Measurements from ENCODE around the gene EYA3. TPM values are rescaled to one million over a fixed set of nuclear protein-coding genes. Genes with fewer than 3 reads are reported as not detected.

The EYA3 gene
- total RNA-seq, 2 experiments from 2014 or later, result 29.5 to 32.0 TPM

- no peak overlapping the region for H3K4me3 Mint-ChIP-seq
- peaks cover 52% of the 10 kb centered on the region for H3K27me3 Mint-ChIP-seq
- POLR2A ChIA-PET, result no interaction called here
- no peaks in the 10 kb centered on the region for H3K36me3 Mint-ChIP-seq (ENCODE audit: low read depth)
- no peak overlapping the region for H3K27ac Mint-ChIP-seq
- peaks cover 5% of the 10 kb centered on the region for H3K4me1 Mint-ChIP-seq
- no peak for DNase-seq
- CTCF ChIA-PET, result interaction anchor here (0.7 kb wide), 1 partner anchor 183 kb away, joined by 4 read pairs; no protein-coding TSS in a partner anchor
- H3K9me3 Mint-ChIP-seq, result no peaks in the 10 kb centered on the region
Observed at GRCh38 chr1:28126212-28126611, 37.8 kb upstream of the EYA3 start.

DNA sequence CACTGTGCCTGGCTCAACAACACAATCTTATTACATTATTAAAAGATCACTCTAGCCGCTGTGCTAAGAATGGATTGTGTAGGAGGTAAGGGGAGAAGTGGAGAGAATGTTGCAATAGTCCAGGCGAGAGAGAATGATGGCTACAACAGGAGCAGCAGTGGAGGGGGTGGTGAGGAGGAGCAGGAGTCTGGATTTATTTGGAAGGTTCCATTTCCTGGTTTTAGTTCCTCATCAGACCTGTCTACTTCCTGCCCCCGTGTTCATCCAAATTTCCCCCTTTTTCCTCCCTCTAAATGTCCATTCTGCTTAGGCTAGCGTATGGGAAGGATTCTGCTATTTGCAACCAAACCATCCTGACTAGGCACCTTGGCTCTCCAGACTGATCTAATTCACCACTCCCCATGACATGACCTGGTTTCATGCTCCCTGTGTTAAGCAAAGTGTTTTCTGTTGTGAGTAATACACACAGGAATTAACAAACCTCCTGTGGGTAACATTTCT is 35.1 kb upstream of the EYA3 start:
- Mint-ChIP-seq H3K4me1 (peaks cover 5% of the 10 kb centered on the region), H3K27me3 (peaks cover 45% of the 10 kb centered on the region), H3K36me3 (ENCODE audit: low read depth) (no peaks in the 10 kb centered on the region), H3K4me3 (no peak overlapping the region), H3K27ac (no peak overlapping the region), H3K9me3 (no peaks in the 10 kb centered on the region)
- ChIA-PET POLR2A (no interaction called here), CTCF (no interaction called here)
- DNase-seq, result no peak

GRCh38 chr1:28122183-28122582 is 33.8 kb upstream of the EYA3 start:
- POLR2A ChIA-PET, result interaction anchor here (0.7 kb wide), 1 partner anchor 175 kb away, joined by 3 read pairs; no protein-coding TSS in a partner anchor
- no peak overlapping the region for H3K27ac Mint-ChIP-seq
- H3K4me1 Mint-ChIP-seq, result no peaks in the 10 kb centered on the region
- no peak for DNase-seq
- no peaks in the 10 kb centered on the region for H3K36me3 Mint-ChIP-seq (ENCODE audit: low read depth)
- peaks cover 40% of the 10 kb centered on the region for H3K27me3 Mint-ChIP-seq
- CTCF ChIA-PET, result no interaction called here
- no peak overlapping the region for H3K4me3 Mint-ChIP-seq
- no peaks in the 10 kb centered on the region for H3K9me3 Mint-ChIP-seq

GRCh38 chr1:28119556-28119955 is 31.1 kb upstream of the EYA3 start:
- ChIA-PET CTCF (no interaction called here), POLR2A (interaction anchor here (0.6 kb wide), 1 partner anchor 177 kb away, joined by 3 read pairs; no protein-coding TSS in a partner anchor)
- Mint-ChIP-seq H3K36me3 (ENCODE audit: low read depth) (no peaks in the 10 kb centered on the region), H3K4me1 (peaks cover 13% of the 10 kb centered on the region), H3K9me3 (no peaks in the 10 kb centered on the region), H3K27ac (no peak overlapping the region), H3K4me3 (no peak overlapping the region), H3K27me3 (peaks cover 31% of the 10 kb centered on the region)
- no peak for DNase-seq

DNA sequence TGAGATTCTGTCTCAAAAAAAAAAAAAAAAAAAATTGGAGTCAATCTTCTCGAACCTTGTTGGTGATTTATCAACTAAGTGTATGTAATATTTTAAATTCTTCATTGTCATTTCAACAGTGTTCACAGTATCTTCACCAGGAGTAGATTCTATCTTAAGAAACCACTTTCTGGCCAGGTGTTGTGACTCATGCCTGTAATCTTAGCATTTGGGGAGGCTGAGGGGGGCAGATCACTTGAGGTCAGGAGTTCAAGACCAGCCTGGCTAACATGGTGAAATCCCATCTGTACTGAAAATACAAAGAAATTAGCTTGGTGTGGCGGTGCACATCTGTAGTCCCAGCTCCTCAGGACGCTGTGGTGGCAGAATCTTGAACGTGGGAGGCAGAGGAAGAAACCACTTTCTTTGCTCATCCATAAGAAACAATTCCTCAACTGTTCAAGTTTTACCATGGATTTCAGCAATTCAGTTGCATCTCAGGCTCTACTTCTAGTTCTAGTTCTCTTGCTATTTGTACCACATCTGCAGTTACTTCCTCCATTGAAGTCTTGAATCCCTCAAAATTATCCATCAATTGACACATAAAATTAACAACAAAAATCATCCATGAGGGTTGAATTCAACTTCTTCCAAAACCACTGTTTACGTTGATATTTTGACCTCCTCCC is 30.4 kb upstream of the EYA3 start:
- DNase-seq, result no peak
- no peak overlapping the region for H3K27ac Mint-ChIP-seq
- H3K4me3 Mint-ChIP-seq, result no peak overlapping the region
- no peaks in the 10 kb centered on the region for H3K36me3 Mint-ChIP-seq (ENCODE audit: low read depth)
- ChIA-PET POLR2A (no interaction called here), CTCF (no interaction called here)
- no peaks in the 10 kb centered on the region for H3K9me3 Mint-ChIP-seq
- H3K4me1 Mint-ChIP-seq, result peaks cover 18% of the 10 kb centered on the region
- H3K27me3 Mint-ChIP-seq, result peaks cover 31% of the 10 kb centered on the region

GRCh38 chr1:28115267-28115666 is 26.9 kb upstream of the EYA3 start:
- H3K9me3 Mint-ChIP-seq, result no peaks in the 10 kb centered on the region
- ChIA-PET POLR2A (no interaction called here), CTCF (interaction anchor here (1.3 kb wide), 1 partner anchor 20 kb away, joined by 3 read pairs; no protein-coding TSS in a partner anchor)
- no peaks in the 10 kb centered on the region for H3K36me3 Mint-ChIP-seq (ENCODE audit: low read depth)
- H3K4me3 Mint-ChIP-seq, result no peak overlapping the region
- peaks cover 37% of the 10 kb centered on the region for H3K4me1 Mint-ChIP-seq
- peak; percentile 57 for DNase-seq
- no peak overlapping the region for H3K27ac Mint-ChIP-seq
- peaks cover 34% of the 10 kb centered on the region for H3K27me3 Mint-ChIP-seq

GRCh38 chr1:28114844-28115243 is 26.4 kb upstream of the EYA3 start:
- ChIA-PET CTCF (interaction anchor here (0.7 to 1.3 kb wide), 2 partner anchors 20 to 37 kb away, joined by 3 read pairs; no protein-coding TSS in a partner anchor), POLR2A (no interaction called here)
- H3K4me1 Mint-ChIP-seq, result peaks cover 37% of the 10 kb centered on the region
- no peaks in the 10 kb centered on the region for H3K36me3 Mint-ChIP-seq (ENCODE audit: low read depth)
- no peak for DNase-seq
- no peak overlapping the region for H3K4me3 Mint-ChIP-seq
- H3K9me3 Mint-ChIP-seq, result no peaks in the 10 kb centered on the region
- no peak overlapping the region for H3K27ac Mint-ChIP-seq
- H3K27me3 Mint-ChIP-seq, result peaks cover 34% of the 10 kb centered on the region

GRCh38 chr1:28113242-28113572 is 24.8 kb upstream of the EYA3 start:
- H3K36me3 Mint-ChIP-seq (ENCODE audit: low read depth), result no peaks in the 10 kb centered on the region
- no peak for DNase-seq
- CTCF ChIA-PET, result interaction anchor here (0.9 to 1.1 kb wide), 2 partner anchors 22 to 56 kb away, joined by 3 read pairs; no protein-coding TSS in a partner anchor
- H3K4me1 Mint-ChIP-seq, result peaks cover 37% of the 10 kb centered on the region
- H3K27me3 Mint-ChIP-seq, result peaks cover 28% of the 10 kb centered on the region
- H3K4me3 Mint-ChIP-seq, result no peak overlapping the region
- no peaks in the 10 kb centered on the region for H3K9me3 Mint-ChIP-seq
- no peak overlapping the region for H3K27ac Mint-ChIP-seq
- POLR2A ChIA-PET, result interaction anchor here (0.9 kb wide), 1 partner anchor 86 kb away, joined by 3 read pairs; no protein-coding TSS in a partner anchor

DNA sequence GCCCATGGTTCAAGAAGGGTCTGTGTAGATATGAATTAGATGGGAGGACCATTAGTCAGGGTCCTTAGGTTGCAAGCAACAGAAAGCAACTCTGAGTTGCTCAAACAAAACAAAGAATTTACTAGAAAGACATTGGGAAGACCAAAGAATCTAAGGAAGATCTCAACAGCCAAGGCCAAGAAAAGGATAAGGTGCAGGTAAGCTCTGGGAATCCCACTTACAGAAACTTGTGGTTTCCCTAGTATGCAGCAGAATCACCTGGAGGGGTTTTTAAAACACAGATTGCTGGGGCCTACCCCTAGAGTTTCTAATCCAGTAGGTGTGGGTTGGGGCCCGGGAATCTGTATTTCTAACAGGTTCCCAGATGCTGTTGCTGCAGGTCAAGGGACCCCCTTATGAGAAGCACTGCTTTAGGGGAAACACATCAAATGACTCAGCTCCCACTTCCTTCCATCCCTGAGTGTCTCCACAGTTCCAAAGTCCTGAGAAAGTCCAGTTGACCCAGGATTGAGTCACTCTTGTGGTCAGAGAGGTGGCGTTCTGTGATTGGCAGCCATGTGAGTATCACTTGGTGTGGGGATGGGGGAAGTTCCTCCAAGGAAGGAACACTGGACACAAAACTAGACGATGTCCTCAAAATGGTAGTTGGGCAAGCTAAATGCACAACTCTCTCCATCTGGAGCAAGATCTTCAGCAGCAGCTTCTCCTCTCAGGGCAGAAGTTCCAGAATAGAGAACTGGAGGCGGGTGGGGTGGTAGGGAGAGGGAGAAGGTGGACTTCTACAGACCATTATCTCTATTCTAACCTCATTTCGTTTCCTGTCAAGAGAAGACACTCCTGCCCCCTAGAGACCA is 24.2 kb upstream of the EYA3 start:
- Mint-ChIP-seq H3K36me3 (ENCODE audit: low read depth) (no peaks in the 10 kb centered on the region), H3K27me3 (peaks cover 30% of the 10 kb centered on the region), H3K4me1 (peaks cover 37% of the 10 kb centered on the region), H3K27ac (no peak overlapping the region), H3K9me3 (no peaks in the 10 kb centered on the region), H3K4me3 (no peak overlapping the region)
- CTCF ChIA-PET, result interaction anchor here (1.1 to 2.0 kb wide), 2 partner anchors 21 to 57 kb away, joined by 3 to 8 read pairs; no protein-coding TSS in a partner anchor
- DNase-seq, result no peak
- POLR2A ChIA-PET, result interaction anchor here (0.6 to 0.9 kb wide), 2 partner anchors 57 to 87 kb away, joined by 3 read pairs; no protein-coding TSS in a partner anchor

GRCh38 chr1:28111157-28111556 is 22.7 kb upstream of the EYA3 start:
- ChIA-PET POLR2A (interaction anchor here (1.1 to 1.7 kb wide), 2 partner anchors 23 to 88 kb away, joined by 3 read pairs; no protein-coding TSS in a partner anchor), CTCF (interaction anchor here (2.0 kb wide), 1 partner anchor 20 kb away, joined by 8 read pairs; no protein-coding TSS in a partner anchor)
- no peaks in the 10 kb centered on the region for H3K36me3 Mint-ChIP-seq (ENCODE audit: low read depth)
- peaks cover 21% of the 10 kb centered on the region for H3K27me3 Mint-ChIP-seq
- no peaks in the 10 kb centered on the region for H3K9me3 Mint-ChIP-seq
- H3K4me1 Mint-ChIP-seq, result peaks cover 35% of the 10 kb centered on the region
- H3K4me3 Mint-ChIP-seq, result no peak overlapping the region
- no peak overlapping the region for H3K27ac Mint-ChIP-seq
- DNase-seq, result no peak

DNA sequence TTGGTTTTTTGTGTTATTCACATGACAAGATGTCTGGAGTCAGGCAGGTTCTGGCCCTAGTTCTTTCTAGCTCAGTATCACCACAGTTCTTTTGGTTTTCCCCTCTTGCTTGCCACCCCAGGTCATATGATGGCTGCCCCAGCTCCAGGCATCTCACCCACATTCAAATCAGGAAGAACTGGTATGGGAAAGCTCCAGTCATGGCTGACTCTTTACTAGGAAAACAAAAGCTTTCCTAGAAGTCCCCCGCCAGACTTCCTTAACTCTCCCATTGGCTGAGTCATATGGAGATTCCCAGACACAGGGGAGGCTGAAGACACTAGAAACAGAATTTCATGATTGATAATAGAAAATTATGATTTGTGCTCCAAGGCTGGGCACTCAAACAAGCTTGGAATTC is 22.1 kb upstream of the EYA3 start:
- H3K9me3 Mint-ChIP-seq, result no peaks in the 10 kb centered on the region
- H3K4me1 Mint-ChIP-seq, result peaks cover 34% of the 10 kb centered on the region
- no peaks in the 10 kb centered on the region for H3K36me3 Mint-ChIP-seq (ENCODE audit: low read depth)
- H3K4me3 Mint-ChIP-seq, result no peak overlapping the region
- POLR2A ChIA-PET, result interaction anchor here (0.7 to 1.7 kb wide), 4 partner anchors 23 to 427 kb away, joined by 3 read pairs; no protein-coding TSS in a partner anchor
- CTCF ChIA-PET, result interaction anchor here (1.3 kb wide), 1 partner anchor 22 kb away, joined by 3 read pairs; the partner anchor contains the start of gene EYA3
- H3K27me3 Mint-ChIP-seq, result peaks cover 25% of the 10 kb centered on the region
- no peak for DNase-seq
- no peak overlapping the region for H3K27ac Mint-ChIP-seq

DNA sequence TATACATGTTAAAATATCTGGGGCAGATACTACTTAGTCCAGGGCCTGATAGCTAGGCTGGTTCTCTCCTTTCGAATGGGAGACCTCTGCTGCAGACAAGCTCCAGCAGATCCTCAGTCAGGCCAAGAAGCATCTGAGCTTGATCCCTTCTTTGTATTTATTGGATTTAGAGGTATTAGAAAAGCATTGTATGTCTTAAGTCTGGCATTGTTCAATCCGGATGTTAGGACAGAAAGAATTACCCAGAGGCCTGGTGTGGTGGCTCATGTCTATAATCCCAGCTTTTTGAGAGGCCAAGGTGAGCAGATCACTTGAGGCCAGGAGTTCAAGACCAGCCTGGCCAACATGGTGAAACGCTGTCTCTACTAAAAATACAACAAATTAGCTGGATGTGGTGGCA is 21.2 kb upstream of the EYA3 start:
- no peak overlapping the region for H3K27ac Mint-ChIP-seq
- no peaks in the 10 kb centered on the region for H3K9me3 Mint-ChIP-seq
- ChIA-PET POLR2A (no interaction called here), CTCF (interaction anchor here (0.7 to 1.3 kb wide), 3 partner anchors 21 to 58 kb away, joined by 3 to 4 read pairs (median 4); partner anchors contain the start of gene EYA3)
- peaks cover 25% of the 10 kb centered on the region for H3K27me3 Mint-ChIP-seq
- no peaks in the 10 kb centered on the region for H3K36me3 Mint-ChIP-seq (ENCODE audit: low read depth)
- H3K4me3 Mint-ChIP-seq, result no peak overlapping the region
- H3K4me1 Mint-ChIP-seq, result peaks cover 24% of the 10 kb centered on the region
- DNase-seq, result no peak

DNA sequence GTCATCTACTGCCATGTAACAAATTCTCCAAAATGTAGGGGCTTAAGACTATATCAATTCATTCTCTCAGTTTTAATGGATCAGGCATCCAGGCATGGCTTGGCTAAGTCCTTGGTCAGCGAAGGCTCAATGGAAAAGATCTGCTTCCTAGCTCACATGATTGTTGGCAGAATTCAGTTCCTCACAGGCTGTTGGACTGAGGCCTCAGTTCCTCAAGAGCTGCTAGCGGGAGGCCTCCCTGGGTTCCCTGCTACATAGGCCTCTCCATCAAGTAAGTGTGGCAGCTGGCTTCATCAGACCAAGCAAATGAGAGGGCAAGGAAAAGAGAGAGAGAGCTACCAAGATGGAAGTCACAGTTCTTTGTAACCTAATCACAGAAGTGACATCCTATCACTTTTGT is 19.6 kb upstream of the EYA3 start:
- H3K4me3 Mint-ChIP-seq, result no peak overlapping the region
- H3K27ac Mint-ChIP-seq, result no peak overlapping the region
- H3K27me3 Mint-ChIP-seq, result peaks cover 27% of the 10 kb centered on the region
- peaks cover 18% of the 10 kb centered on the region for H3K4me1 Mint-ChIP-seq
- POLR2A ChIA-PET, result interaction anchor here (0.6 kb wide), 2 partner anchors 38 to 63 kb away, joined by 3 to 5 read pairs; no protein-coding TSS in a partner anchor
- H3K9me3 Mint-ChIP-seq, result no peaks in the 10 kb centered on the region
- no peaks in the 10 kb centered on the region for H3K36me3 Mint-ChIP-seq (ENCODE audit: low read depth)
- no peak for DNase-seq
- CTCF ChIA-PET, result interaction anchor here (1.2 kb wide), 1 partner anchor 19 kb away, joined by 3 read pairs; the partner anchor contains the start of gene EYA3
